Kidney (tissue), 14 donors: Measurements from ENCODE around the gene TENT4B. TPM values are rescaled to one million over a fixed set of nuclear protein-coding genes. Genes with fewer than 3 reads are reported as not detected.

Experiments used
- DNase-seq, 5 donors: peaks; one replicate each; pipeline ENCODE4 v3.0.0-alpha.2; 2013 to 2020
- FAIRE-seq: peaks from 2 replicates; lab custom pipeline; 2012; peaks lifted over from hg19 to GRCh38; lab: Jason Lieb, UNC
- H3K27ac ChIP-seq, 2 donors: one replicate each; pipeline ENCODE4 v1.7.0; 2013; ENCODE audit warnings: low read depth in 2 of 2, low read length in 2 of 2, inconsistent platforms in 1 of 2
- H3K27me3 ChIP-seq: one replicate; pipeline ENCODE4 v1.7.1; 2013; ENCODE audit warnings: low read length, inconsistent platforms; ENCODE audit not compliant: control insufficient read depth, insufficient read depth
- H3K36me3 ChIP-seq, 3 donors: one replicate each; pipeline versions ENCODE4 v1.7.0 to v1.7.1; 2013; ENCODE audit warnings: low read length in 3 of 3, control low read depth in 1 of 3, inconsistent platforms in 1 of 3; ENCODE audit not compliant: insufficient read depth in 3 of 3, control insufficient read depth in 2 of 3
- H3K4me1 ChIP-seq, 3 donors: one replicate each; pipeline versions ENCODE4 v1.7.0 to v1.7.1; 2013; ENCODE audit warnings: low read length in 3 of 3, inconsistent platforms in 1 of 3, low read depth in 1 of 3; ENCODE audit not compliant: control insufficient read depth in 2 of 3, insufficient read depth in 2 of 3
- H3K4me3 ChIP-seq, 3 donors: one replicate each; pipeline versions ENCODE4 v1.7.0 to v1.8.1; 2013; ENCODE audit warnings: low read length in 3 of 3, control low read depth in 1 of 3, inconsistent platforms in 1 of 3
- H3K9ac ChIP-seq, 3 donors: one replicate each; pipeline versions ENCODE4 v1.7.0 to v1.7.1; 2013; ENCODE audit warnings: low read length in 3 of 3, control low read depth in 1 of 3, inconsistent platforms in 1 of 3
- H3K9me3 ChIP-seq, 3 donors: one replicate each; pipeline versions ENCODE4 v1.7.0 to v1.7.1; 2013; ENCODE audit warnings: low read length in 3 of 3, control low read depth in 1 of 3, inconsistent platforms in 1 of 3; ENCODE audit not compliant: control insufficient read depth in 2 of 3, insufficient read depth in 1 of 3
- intact Hi-C: fragments of 100-400 bp; cut with DNase I; formaldehyde crosslinking; loops from one replicate; pipeline ENCODE4 v1.11.1; 2022
- polyA plus RNA-seq: library from polyadenylated mRNA; stranded (reverse); fragments of 350-450 nt; fragmentation: Illumina TruSeq; extraction: RNeasy Lipid Tissue Mini Kit (QIAGEN cat#74804); gene quantifications from one replicate; pipeline ENCODE4 v1.2.3, GENCODE V29; 2014; ENCODE audit warnings: low read depth, low replicate concordance; ENCODE audit not compliant: insufficient read depth
- total RNA-seq: library from RNA; stranded (reverse); fragmentation: NEBNext Ultra II Directional; extraction: Animal tissue kit (Norgen Biotek cat#: 25700); gene quantifications from one replicate; pipeline ENCODE4 v1.2.1, GENCODE V29; 2021
- TF ChIP-seq, protein P1 (sequence below): IDR thresholded peaks from 3 replicates; pipeline ENCODE4 v1.5.1; 2012; ENCODE audit warnings: mild to moderate bottlenecking, moderate library complexity, borderline replicate concordance; ENCODE audit not compliant: insufficient read depth; ENCODE audit errors: extremely low read depth
- donor health status: control.
- donor health status: control.
- donor health status: control.
- donor health status: control.
- donor health status: control.
- donor health status: DM: yes; HTN: yes; CAD: no.
- donor health status: Normal renal cell carcinoma (clear cell type).

TENT4B gene
- total and polyA plus RNA-seq, 2 donors from 2014 or later, result 4.7 to 13.2 TPM

- no peaks in the 10 kb centered on the region for H3K36me3 ChIP-seq
- peaks cover 0 to 10% (median 7%) of the 10 kb centered on the region in 3 donors for H3K4me1 ChIP-seq
- no peak for FAIRE-seq
- H3K9ac ChIP-seq, result no peak overlapping the region
- H3K27ac ChIP-seq, result no peak overlapping the region
- no peaks in the 10 kb centered on the region for H3K27me3 ChIP-seq
- no peaks in the 10 kb centered on the region for H3K9me3 ChIP-seq
- TF ChIP-seq, protein P1, sequence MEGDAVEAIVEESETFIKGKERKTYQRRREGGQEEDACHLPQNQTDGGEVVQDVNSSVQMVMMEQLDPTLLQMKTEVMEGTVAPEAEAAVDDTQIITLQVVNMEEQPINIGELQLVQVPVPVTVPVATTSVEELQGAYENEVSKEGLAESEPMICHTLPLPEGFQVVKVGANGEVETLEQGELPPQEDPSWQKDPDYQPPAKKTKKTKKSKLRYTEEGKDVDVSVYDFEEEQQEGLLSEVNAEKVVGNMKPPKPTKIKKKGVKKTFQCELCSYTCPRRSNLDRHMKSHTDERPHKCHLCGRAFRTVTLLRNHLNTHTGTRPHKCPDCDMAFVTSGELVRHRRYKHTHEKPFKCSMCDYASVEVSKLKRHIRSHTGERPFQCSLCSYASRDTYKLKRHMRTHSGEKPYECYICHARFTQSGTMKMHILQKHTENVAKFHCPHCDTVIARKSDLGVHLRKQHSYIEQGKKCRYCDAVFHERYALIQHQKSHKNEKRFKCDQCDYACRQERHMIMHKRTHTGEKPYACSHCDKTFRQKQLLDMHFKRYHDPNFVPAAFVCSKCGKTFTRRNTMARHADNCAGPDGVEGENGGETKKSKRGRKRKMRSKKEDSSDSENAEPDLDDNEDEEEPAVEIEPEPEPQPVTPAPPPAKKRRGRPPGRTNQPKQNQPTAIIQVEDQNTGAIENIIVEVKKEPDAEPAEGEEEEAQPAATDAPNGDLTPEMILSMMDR, result no peak
- no peak for DNase-seq
- intact Hi-C loops, result no loop called here
- H3K4me3 ChIP-seq, result no peak overlapping the region
Observed at GRCh38 chr16:50198802-50199403, 45.8 kb downstream of the TENT4B start.

DNA sequence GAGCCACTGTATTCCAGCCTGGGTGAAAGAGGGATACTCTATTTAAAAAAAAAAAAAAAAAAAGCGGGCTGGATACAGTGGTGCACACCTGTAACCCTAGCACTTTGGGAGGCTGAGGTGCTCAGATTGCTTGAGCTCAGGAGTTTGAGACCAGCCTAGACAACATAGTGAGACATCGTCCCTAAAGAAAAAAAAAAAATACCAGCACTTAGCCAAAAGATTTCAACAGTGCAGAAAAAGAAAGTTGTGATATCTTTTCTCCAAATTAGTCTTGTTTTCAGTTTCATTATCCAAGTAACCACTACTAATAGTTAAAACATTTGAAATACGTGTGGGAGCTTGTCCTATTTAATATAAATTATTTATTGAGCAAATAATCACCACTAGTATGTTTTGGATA lies 48.7 kb downstream of the TENT4B start:
- no peak for FAIRE-seq
- Histone ChIP-seq H3K9me3 (no peaks in the 10 kb centered on the region), H3K27me3 (no peaks in the 10 kb centered on the region), H3K36me3 (no peaks in the 10 kb centered on the region), H3K4me1 (peaks cover 0 to 12% (median 9%) of the 10 kb centered on the region in 3 donors), H3K9ac (no peak overlapping the region), H3K4me3 (no peak overlapping the region), H3K27ac (no peak overlapping the region)
- no peak for DNase-seq
- intact Hi-C loops, result no loop called here
- TF ChIP-seq, protein P1, result no peak

DNA sequence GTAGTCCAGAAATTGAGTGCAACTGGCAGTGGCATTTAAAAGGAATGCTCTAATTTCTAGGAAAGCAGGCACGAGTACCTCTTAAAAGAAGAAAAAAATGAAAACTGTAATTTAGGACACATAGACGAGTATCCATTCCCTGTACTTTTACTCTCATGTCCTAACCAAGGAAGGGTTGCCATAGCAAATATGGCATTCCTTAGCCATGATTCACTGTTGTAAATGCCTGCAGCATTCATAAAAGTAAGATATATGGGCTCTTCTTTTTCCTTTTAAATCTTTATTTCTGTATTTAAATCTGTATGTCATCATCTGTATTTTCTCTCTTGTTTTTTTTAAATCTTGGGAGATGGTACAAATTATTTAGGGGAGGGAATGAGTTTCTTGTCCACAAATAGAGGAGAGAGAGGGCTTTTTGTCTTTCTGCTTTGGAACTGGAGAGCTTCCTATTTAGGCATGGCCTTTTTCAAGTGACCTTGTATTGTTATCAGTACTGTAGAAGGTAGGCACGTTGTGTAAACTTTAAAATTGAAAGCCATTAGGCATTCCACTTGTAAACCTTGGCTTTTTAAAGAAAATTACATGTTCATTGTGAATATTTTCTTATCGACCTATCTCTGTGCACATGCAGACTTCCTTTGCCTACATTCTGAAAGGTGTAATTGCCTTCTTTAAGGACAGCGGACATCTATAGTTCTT lies 50.0 kb downstream of the TENT4B start:
- TF ChIP-seq, protein P1, result no peak
- Histone ChIP-seq H3K27ac (peak overlapping the region in 1 of 2 donors; percentile 49), H3K27me3 (no peaks in the 10 kb centered on the region), H3K36me3 (no peaks in the 10 kb centered on the region), H3K4me3 (no peak overlapping the region), H3K4me1 (peaks cover 0 to 19% (median 11%) of the 10 kb centered on the region in 3 donors), H3K9me3 (no peaks in the 10 kb centered on the region), H3K9ac (no peak overlapping the region)
- FAIRE-seq (no peak), DNase-seq (peak in 2 of 5 donors; percentile 52 to 78)
- intact Hi-C loops, result no loop called here
